ENCODE data around the gene NISCH.

- TF ChIP-seq CTCF (conservative IDR thresholded peaks at IDR 0.05 in 1 of 2, IDR thresholded peaks at IDR 0.05 in 1 of 2; ENCODE audit: low read depth in 1 of 2, low read length in 2 of 2) (no peak), EZH2 (IDR thresholded peaks at IDR 0.05; ENCODE audit: low read length, missing control alignments) (no peak)
These were observed 52.0 kb downstream of the NISCH start for GRCh38 chr3:52507359-52507758.
